Tibial artery (tissue), 4 donors: ENCODE results near the gene NF1.

Experiments used
- DNase-seq, 2 donors: peaks; one replicate each; pipeline ENCODE4 v3.0.0-alpha.2; 2019
- H3K27ac ChIP-seq, 2 donors: fragments of 200-600 bp; sonication (generic) in 1 of 2; 1 replicate in 1 of 2; 2 replicates in 1 of 2; pipeline ENCODE4 v1.5.1; 2018 to 2019; ENCODE audit warnings: mild to moderate bottlenecking in 1 of 2
- H3K27me3 ChIP-seq, 2 donors: fragments of 200-600 bp; sonication (generic) in 1 of 2; one replicate each; pipeline versions ENCODE4 v1.5.1 to v1.6.0; 2016 to 2019
- H3K36me3 ChIP-seq, 3 donors: fragments of 200-600 bp; sonication (generic) in 2 of 3; one replicate each; pipeline ENCODE4 v1.5.1; 2016 to 2019; ENCODE audit warnings: mild to moderate bottlenecking in 2 of 3
- H3K4me1 ChIP-seq, 4 donors: fragments of 200-600 bp; sonication (generic) in 2 of 4; 1 replicate in 3 of 4; 2 replicates in 1 of 4; pipeline ENCODE4 v1.5.1; 2016 to 2019
- H3K4me3 ChIP-seq, 2 donors: fragments of 200-600 bp; sonication (generic) in 1 of 2; 1 replicate in 1 of 2; 2 replicates in 1 of 2; pipeline ENCODE4 v1.5.1; 2018 to 2019; ENCODE audit warnings: mild to moderate bottlenecking in 2 of 2
- H3K9me3 ChIP-seq, 3 donors: fragments of 200-600 bp; sonication (generic) in 1 of 3; one replicate each; pipeline ENCODE4 v1.5.1; 2016 to 2019
- intact Hi-C: fragments of 100-400 bp; cut with DNase I; formaldehyde crosslinking; loops from one replicate; pipeline ENCODE4 v1.15.0; 2023; ENCODE audit warnings: low total_unique reads
- TF ChIP-seq, protein P1 (sequence below), 2 experiments: fragments of 200-600 bp in 1 of 2; fragments of 450-650 bp in 1 of 2; IDR thresholded peaks; one replicate each; pipeline ENCODE4 v1.5.1; 2017 to 2019; ENCODE audit warnings: antibody characterized with exemption in 2 of 2, mild to moderate bottlenecking in 1 of 2, moderate library complexity in 1 of 2

Gene NF1

DNA sequence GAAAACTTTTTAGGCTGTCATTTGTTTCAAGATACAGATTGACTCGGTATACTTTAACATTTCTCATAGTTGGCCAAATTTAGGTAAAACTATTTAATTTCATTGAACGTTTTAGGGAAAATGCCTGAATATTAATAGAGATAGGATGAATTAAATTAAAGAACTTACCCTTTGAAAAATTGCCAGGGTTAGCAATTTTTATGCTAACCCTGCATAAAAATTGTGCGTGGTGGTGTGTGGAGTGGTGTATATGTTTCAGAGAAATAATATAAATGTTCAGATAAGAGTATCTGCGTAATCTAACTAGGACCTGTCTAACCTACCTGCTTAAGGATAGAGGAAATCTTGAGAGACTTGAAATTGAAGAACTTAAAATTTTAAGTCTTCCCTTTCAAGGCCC lies 21.4 kb downstream of the NF1 start:
- DNase-seq = no peak
- intact Hi-C loops = no loop called here
- TF ChIP-seq, protein P1, sequence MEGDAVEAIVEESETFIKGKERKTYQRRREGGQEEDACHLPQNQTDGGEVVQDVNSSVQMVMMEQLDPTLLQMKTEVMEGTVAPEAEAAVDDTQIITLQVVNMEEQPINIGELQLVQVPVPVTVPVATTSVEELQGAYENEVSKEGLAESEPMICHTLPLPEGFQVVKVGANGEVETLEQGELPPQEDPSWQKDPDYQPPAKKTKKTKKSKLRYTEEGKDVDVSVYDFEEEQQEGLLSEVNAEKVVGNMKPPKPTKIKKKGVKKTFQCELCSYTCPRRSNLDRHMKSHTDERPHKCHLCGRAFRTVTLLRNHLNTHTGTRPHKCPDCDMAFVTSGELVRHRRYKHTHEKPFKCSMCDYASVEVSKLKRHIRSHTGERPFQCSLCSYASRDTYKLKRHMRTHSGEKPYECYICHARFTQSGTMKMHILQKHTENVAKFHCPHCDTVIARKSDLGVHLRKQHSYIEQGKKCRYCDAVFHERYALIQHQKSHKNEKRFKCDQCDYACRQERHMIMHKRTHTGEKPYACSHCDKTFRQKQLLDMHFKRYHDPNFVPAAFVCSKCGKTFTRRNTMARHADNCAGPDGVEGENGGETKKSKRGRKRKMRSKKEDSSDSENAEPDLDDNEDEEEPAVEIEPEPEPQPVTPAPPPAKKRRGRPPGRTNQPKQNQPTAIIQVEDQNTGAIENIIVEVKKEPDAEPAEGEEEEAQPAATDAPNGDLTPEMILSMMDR (IDR thresholded peaks at IDR 0.05) = no peak

GRCh38 chr17:31122746-31123145 lies 28.0 kb downstream of the NF1 start:
- Histone ChIP-seq H3K27me3 (no peaks in the 10 kb centered on the region), H3K36me3 (no peaks in the 10 kb centered on the region), H3K27ac (no peak overlapping the region), H3K4me3 (no peak overlapping the region), H3K9me3 (no peaks in the 10 kb centered on the region), H3K4me1 (no peaks in the 10 kb centered on the region)
- intact Hi-C loops = no loop called here
- DNase-seq = no peak
- TF ChIP-seq, protein P1 (IDR thresholded peaks at IDR 0.05) = no peak

More for the DNA sequence above, 21.4 kb downstream of the NF1 start:
- no peaks in the 10 kb centered on the region for H3K36me3 ChIP-seq
- H3K4me3 ChIP-seq = no peak overlapping the region
- H3K27ac ChIP-seq = no peak overlapping the region
- H3K27me3 ChIP-seq = no peaks in the 10 kb centered on the region
- H3K9me3 ChIP-seq = no peaks in the 10 kb centered on the region
- no peaks in the 10 kb centered on the region for H3K4me1 ChIP-seq

DNA sequence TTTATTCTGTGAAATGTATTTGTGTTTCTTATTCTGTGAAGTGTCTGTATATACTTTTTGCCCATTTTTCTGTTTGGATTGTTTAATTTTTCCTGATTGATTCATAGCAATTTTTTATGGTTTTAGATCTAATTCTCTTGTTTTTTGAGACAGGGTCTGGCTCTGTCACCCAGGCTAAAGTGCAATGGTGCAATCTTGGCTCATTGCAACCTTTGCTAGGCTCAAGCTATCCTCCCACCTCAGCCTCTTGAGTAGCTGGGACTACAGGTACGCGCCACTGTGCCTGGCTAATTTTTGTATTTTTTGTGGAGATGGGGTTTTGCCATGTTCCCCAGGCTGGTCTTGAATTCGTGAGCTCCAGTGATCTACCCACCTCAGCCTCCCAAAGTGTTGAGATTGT lies 31.5 kb downstream of the NF1 start:
- TF ChIP-seq, protein P1 (IDR thresholded peaks at IDR 0.05) = no peak
- no peak for DNase-seq
- Histone ChIP-seq H3K9me3 (no peaks in the 10 kb centered on the region), H3K27ac (no peak overlapping the region), H3K4me1 (peaks cover 0 to 14% (median 8%) of the 10 kb centered on the region in 4 donors), H3K4me3 (no peak overlapping the region), H3K36me3 (no peaks in the 10 kb centered on the region), H3K27me3 (no peaks in the 10 kb centered on the region)
- intact Hi-C loops = no loop called here

GRCh38 chr17:31128241-31128640 lies 33.5 kb downstream of the NF1 start:
- Histone ChIP-seq H3K27me3 (no peaks in the 10 kb centered on the region), H3K36me3 (no peaks in the 10 kb centered on the region), H3K4me3 (no peak overlapping the region), H3K4me1 (peaks cover 0 to 15% (median 9%) of the 10 kb centered on the region in 4 donors), H3K27ac (no peak overlapping the region), H3K9me3 (no peaks in the 10 kb centered on the region)
- DNase-seq = no peak
- intact Hi-C loops = no loop called here
- TF ChIP-seq, protein P1 (IDR thresholded peaks at IDR 0.05) = no peak

DNA sequence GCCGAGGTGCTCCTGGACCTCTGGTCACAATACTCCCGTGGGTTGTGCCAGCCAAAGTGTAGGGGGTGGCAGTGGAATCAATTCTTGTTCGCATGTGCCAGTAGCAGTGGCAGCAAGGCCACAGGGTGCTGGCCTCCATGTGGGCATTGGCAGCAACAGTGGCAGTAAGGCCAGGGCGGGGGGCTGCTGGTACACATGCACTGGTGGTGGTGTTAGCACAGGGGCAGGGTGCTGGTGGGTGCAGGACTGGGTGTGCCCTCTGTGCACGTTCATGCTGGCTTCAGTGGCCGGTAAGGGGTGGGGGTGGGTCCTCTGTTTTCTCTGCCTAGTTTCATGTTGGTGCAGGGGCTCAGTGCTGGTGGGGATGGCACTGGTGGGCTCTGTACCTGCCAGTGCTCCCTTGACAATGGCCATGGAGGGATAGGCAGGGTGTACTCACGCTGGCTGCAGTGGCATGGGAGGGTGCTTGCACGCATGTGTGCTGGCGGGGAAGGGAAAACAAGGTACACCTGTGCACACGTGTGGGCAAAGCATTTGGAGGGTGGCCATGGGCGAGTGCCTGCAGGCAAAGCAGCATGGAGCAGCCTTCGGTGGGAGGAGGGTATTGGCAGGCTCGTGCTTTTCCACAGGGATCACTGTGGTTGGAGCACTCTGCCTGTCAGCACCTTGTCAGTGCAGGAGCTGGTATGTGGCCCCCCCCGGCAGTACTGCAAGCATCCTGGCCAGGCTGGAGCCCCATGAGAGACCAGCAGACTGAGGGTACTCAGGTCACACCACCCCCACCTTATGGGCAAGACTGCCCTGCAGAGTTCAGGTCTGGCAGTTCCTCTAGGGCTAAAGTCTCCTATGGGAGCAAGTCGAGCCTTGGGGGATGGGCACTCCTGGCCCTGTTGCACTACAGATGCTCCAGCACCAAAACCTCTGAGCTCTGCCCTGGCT lies 35.8 kb downstream of the NF1 start:
- Histone ChIP-seq H3K4me1 (peaks cover 0 to 15% (median 9%) of the 10 kb centered on the region in 4 donors), H3K27me3 (no peaks in the 10 kb centered on the region), H3K36me3 (no peaks in the 10 kb centered on the region), H3K9me3 (no peaks in the 10 kb centered on the region), H3K4me3 (no peak overlapping the region), H3K27ac (no peak overlapping the region)
- intact Hi-C loops = no loop called here
- DNase-seq = no peak
- TF ChIP-seq, protein P1 (IDR thresholded peaks at IDR 0.05) = no peak
